ENCODE results near the gene FLOT1.

DNA sequence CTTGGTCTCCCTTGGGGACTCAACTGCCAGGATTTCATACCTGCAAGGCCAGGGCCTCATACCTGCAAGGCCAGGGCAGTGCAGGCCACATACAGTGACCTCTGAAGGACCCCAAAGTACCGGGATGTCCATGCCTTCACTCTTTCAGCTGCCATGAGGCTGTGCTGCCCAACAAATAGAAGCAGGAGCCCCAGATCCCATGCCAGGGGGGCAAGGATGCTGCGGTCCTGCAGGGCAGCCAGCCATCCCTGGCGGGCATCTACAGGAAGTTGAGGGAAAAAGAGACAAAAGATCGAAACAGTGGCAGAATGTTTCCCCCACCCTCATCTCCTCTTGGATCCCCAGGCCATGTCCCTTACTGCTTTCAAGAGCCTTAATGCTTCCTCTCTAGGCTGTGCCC lies 52.5 kb downstream of the FLOT1 start:
- TF ChIP-seq BHLHE40 (IDR thresholded peaks at IDR 0.05; ENCODE audit: borderline replicate concordance) (no peak), CTBP1 (IDR thresholded peaks at IDR 0.05; ENCODE audit: borderline replicate concordance) (no peak), FOXM1 (IDR thresholded peaks at IDR 0.05; ENCODE audit: borderline replicate concordance) (no peak), FOXK2 (IDR thresholded peaks at IDR 0.05) (no peak), PKNOX1 (IDR thresholded peaks at IDR 0.05) (no peak), SP1 (IDR thresholded peaks at IDR 0.05) (no peak), LEF1 (IDR thresholded peaks at IDR 0.05; ENCODE audit: borderline replicate concordance) (no peak), SUZ12 (IDR thresholded peaks at IDR 0.05) (no peak), HDGF (IDR thresholded peaks at IDR 0.05; ENCODE audit: borderline replicate concordance) (no peak), ARNT (IDR thresholded peaks at IDR 0.05) (no peak), NFRKB (IDR thresholded peaks at IDR 0.05) (no peak), ELF4 (IDR thresholded peaks at IDR 0.05) (no peak)

Data from HEK293T (cell line).